GM15510 (cell line): ENCODE data around the gene LY9.

Source experiments
- POLR2A ChIP-seq: IDR thresholded peaks from 3 replicates; pipeline ENCODE4 v1.6.1; 2011; ENCODE audit warnings: borderline replicate concordance; ENCODE audit not compliant: insufficient read length; ENCODE audit errors: extremely low read depth

Gene LY9

GRCh38 chr1:160877221-160877620, 81.2 kb downstream of the LY9 start:
- no peak for TF ChIP-seq POLR2A
